Lung (tissue), 10 donors: Measurements from ENCODE around the gene KIR2DL1. TPM values are rescaled to one million over a fixed set of nuclear protein-coding genes. Genes with fewer than 3 reads are reported as not detected.
"Not testable (repeated sequence)": the region's sequence is repeated elsewhere in the genome, so short reads cannot be mapped to it uniquely, and the experiment has no call there.

Experiments used
- ATAC-seq: fragments of 200-7000 bp; cut with Tn5 transposase; one replicate; pipeline ENCODE4 v1.9.1; 2020; ENCODE audit warnings: moderate number of reproducible peaks; ENCODE audit not compliant: insufficient read depth, low FRiP score
- DNase-seq, 3 donors: peaks; one replicate each; pipeline ENCODE4 v3.0.0-alpha.2; 2013 to 2017
- H3K27ac ChIP-seq, 2 donors: one replicate each; pipeline ENCODE4 v1.5.1; 2013; ENCODE audit warnings: mild to moderate bottlenecking in 2 of 2, moderate library complexity in 2 of 2, control low read depth in 1 of 2, inconsistent platforms in 1 of 2, low read depth in 1 of 2, low read length in 1 of 2
- H3K27me3 ChIP-seq, 3 donors: one replicate each; pipeline ENCODE4 v1.5.1; 2013; ENCODE audit warnings: low read length in 2 of 3; ENCODE audit not compliant: control insufficient read depth in 3 of 3, insufficient read depth in 3 of 3
- H3K36me3 ChIP-seq, 4 donors: one replicate each; pipeline ENCODE4 v1.5.1; 2013; ENCODE audit warnings: low read length in 4 of 4, mild to moderate bottlenecking in 1 of 4, moderate library complexity in 1 of 4; ENCODE audit not compliant: control insufficient read depth in 4 of 4, insufficient read depth in 4 of 4
- H3K4me1 ChIP-seq, 5 donors: one replicate each; pipeline ENCODE4 v1.5.1; 2013; ENCODE audit warnings: low read length in 5 of 5, mild to moderate bottlenecking in 2 of 5, moderate library complexity in 1 of 5; ENCODE audit not compliant: control insufficient read depth in 5 of 5, insufficient read depth in 5 of 5
- H3K4me3 ChIP-seq: one replicate; pipeline ENCODE4 v1.5.1; 2013; ENCODE audit warnings: mild to moderate bottlenecking, control low read depth, moderate library complexity
- H3K9ac ChIP-seq, 2 donors: one replicate each; pipeline ENCODE4 v1.5.1; 2013; ENCODE audit warnings: low read length in 2 of 2, control low read depth in 1 of 2; ENCODE audit not compliant: insufficient read depth in 1 of 2
- H3K9me3 ChIP-seq, 4 donors: one replicate each; pipeline ENCODE4 v1.5.1; 2013; ENCODE audit warnings: low read length in 3 of 4, mild to moderate bottlenecking in 1 of 4, moderate library complexity in 1 of 4; ENCODE audit not compliant: control insufficient read depth in 4 of 4, insufficient read depth in 3 of 4
- whole genome bisulfite sequencing, 2 donors: extraction: QIAGEN DNeasy Blood & Tissue Kit; methylation state at CpG; one replicate each; pipeline ENCODE4 v1.1.7; 2013; 5-methylcytosine and 5-hydroxymethylcytosine counted together
- polyA plus RNA-seq, 2 donors: library from polyadenylated mRNA; stranded (reverse); fragments of 200-250 nt; gene quantifications; one replicate each; pipeline ENCODE4 v1.2.1, GENCODE V29; 2013
- total RNA-seq, 2 donors: library from RNA; depleted of rRNA in 1 of 2; stranded (reverse); fragments of >200 nt in 1 of 2; gene quantifications; one replicate each; pipeline ENCODE4 v1.2.1, GENCODE V29; 2014 to 2021
- donor health status: Bipolar disorder and iron deficiency.
- donor health status: healthy.
- donor health status: DM: yes; HTN: yes; CAD: no.

The KIR2DL1 gene
- total and polyA plus RNA-seq, 4 donors = 0.14 to 0.46 (median 0.16) TPM; not detected in 1

GRCh38 chr19:54747614-54748322 lies 21.8 kb upstream of the KIR2DL1 start:
- not testable (repeated sequence) for H3K9ac ChIP-seq, H3K4me3 ChIP-seq, H3K36me3 ChIP-seq, H3K9me3 ChIP-seq, ATAC-seq, DNase-seq, H3K4me1 ChIP-seq, H3K27ac ChIP-seq, H3K27me3 ChIP-seq
- 33 to 58% methylated on average over 9 of the region's 9 CpGs for WGBS, 2 donors

- H3K36me3 ChIP-seq, H3K27ac ChIP-seq, H3K4me3 ChIP-seq, H3K9ac ChIP-seq, ATAC-seq, H3K27me3 ChIP-seq, DNase-seq, H3K9me3 ChIP-seq, H3K4me1 ChIP-seq: not testable (repeated sequence)
- WGBS, 2 donors = 40 to 64% methylated on average over 6 of the region's 6 CpGs
These were observed 19.3 kb upstream of the KIR2DL1 start for GRCh38 chr19:54750276-54750675.

- not testable (repeated sequence) for DNase-seq, H3K4me1 ChIP-seq, H3K9ac ChIP-seq, ATAC-seq, H3K4me3 ChIP-seq, H3K27ac ChIP-seq, H3K9me3 ChIP-seq, H3K36me3 ChIP-seq, H3K27me3 ChIP-seq
- WGBS, 2 donors = 83 to 84% methylated on average over 11 of the region's 12 CpGs
These were observed 13.1 kb upstream of the KIR2DL1 start for GRCh38 chr19:54756204-54757110.

DNA sequence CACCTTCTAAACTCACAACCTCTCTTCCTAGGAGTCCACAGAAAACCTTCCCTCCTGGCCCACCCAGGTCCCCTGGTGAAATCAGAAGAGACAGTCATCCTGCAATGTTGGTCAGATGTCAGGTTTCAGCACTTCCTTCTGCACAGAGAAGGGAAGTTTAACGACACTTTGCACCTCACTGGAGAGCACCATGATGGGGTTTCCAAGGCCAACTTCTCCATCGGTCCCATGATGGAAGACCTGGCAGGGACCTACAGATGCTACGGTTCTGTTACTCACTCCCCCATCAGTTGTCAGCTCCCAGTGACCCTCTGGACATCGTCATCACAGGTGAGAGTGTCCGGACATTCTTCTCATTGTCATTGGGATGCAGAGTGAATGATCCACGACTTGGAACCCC lies 11.0 kb upstream of the KIR2DL1 start:
- not testable (repeated sequence) for H3K36me3 ChIP-seq, ATAC-seq, DNase-seq, H3K27me3 ChIP-seq, H3K27ac ChIP-seq, H3K9me3 ChIP-seq, H3K4me1 ChIP-seq, H3K4me3 ChIP-seq, H3K9ac ChIP-seq
- 47 to 58% methylated on average over 6 of the region's 6 CpGs for WGBS, 2 donors

DNA sequence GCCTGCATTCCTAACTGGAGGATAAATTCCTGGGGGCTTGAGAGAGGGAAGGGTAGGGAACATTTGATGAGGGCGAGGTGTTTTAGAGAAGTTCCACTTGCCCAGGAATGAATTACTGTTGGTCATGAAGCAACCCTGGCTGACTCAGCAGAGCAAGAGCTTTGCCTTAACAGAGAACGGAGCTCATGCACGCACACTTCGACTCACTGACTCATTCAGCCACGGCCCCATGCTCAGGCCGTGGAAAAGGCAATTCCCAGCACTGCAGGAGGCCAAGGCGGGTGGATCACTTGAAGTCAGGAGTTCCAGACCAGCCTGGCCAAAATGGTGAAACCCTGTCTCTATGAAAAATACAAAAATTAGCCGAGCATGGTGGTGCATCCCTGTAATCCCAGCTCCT lies 5.4 kb upstream of the KIR2DL1 start:
- H3K9me3 ChIP-seq, DNase-seq, H3K27ac ChIP-seq, H3K4me3 ChIP-seq, H3K4me1 ChIP-seq, H3K36me3 ChIP-seq, ATAC-seq, H3K27me3 ChIP-seq, H3K9ac ChIP-seq: not testable (repeated sequence)
- WGBS, 2 donors = 32 to 54% methylated on average over 8 of the region's 8 CpGs

GRCh38 chr19:54766464-54766863 lies 3.1 kb upstream of the KIR2DL1 start:
- H3K36me3 ChIP-seq, H3K4me1 ChIP-seq, DNase-seq, H3K9me3 ChIP-seq, ATAC-seq, H3K27me3 ChIP-seq, H3K27ac ChIP-seq, H3K9ac ChIP-seq, H3K4me3 ChIP-seq: not testable (repeated sequence)
- 78 to 91% methylated on average over 4 of the region's 4 CpGs for WGBS, 2 donors

GRCh38 chr19:54770511-54770910 lies 918 bp downstream of the KIR2DL1 start:
- DNase-seq, H3K9ac ChIP-seq, H3K4me1 ChIP-seq, ATAC-seq, H3K27ac ChIP-seq, H3K4me3 ChIP-seq, H3K27me3 ChIP-seq, H3K9me3 ChIP-seq, H3K36me3 ChIP-seq: not testable (repeated sequence)
- 86 to 89% methylated on average over 3 to 4 of the region's 4 CpGs for WGBS, 2 donors
